H1 (cell line): ENCODE measurements around the gene RPRML. TPM values are rescaled to one million over a fixed set of nuclear protein-coding genes. Genes with fewer than 3 reads are reported as not detected.

Experiments
- CTCF ChIA-PET: fragments of 300-600 bp; sonication (Branson Sonifier 250); formaldehyde crosslinking; loops from one replicate; lab custom pipeline; 2021; ENCODE audit not compliant: partially characterized antibody; lab: Charles Lee
- POLR2A ChIA-PET: fragments of 300-600 bp; sonication (Branson Sonifier 250); formaldehyde crosslinking; loops from one replicate; lab custom pipeline; 2021; ENCODE audit warnings: inconsistent platforms; ENCODE audit not compliant: partially characterized antibody; lab: Charles Lee
- DNase-seq, 2 experiments: peaks; one replicate each; pipeline versions ENCODE4 v3.0.0 to v3.0.0-alpha.2; 2010 to 2022; ENCODE audit warnings: low spot score in 2 of 2, low read depth in 1 of 2, mixed read lengths in 1 of 2
- FAIRE-seq: peaks from 2 replicates; lab custom pipeline; 2011; peaks lifted over from hg19 to GRCh38; lab: Jason Lieb, UNC
- H2AFZ ChIP-seq: 2 replicates; pipeline ENCODE4 v1.8.1; 2012; ENCODE audit warnings: low read length, inconsistent platforms
- H2AK5ac ChIP-seq: 2 replicates; pipeline ENCODE4 v1.6.1; 2013; ENCODE audit warnings: low read depth, low read length
- H2BK120ac ChIP-seq: replicated peaks from 2 replicates; pipeline ENCODE3; 2013; ENCODE audit warnings: low read depth, low read length, inconsistent platforms
- H2BK12ac ChIP-seq: 2 replicates; pipeline ENCODE4 v1.6.1; 2013; ENCODE audit warnings: low read depth, low read length
- H2BK15ac ChIP-seq: 2 replicates; pipeline ENCODE4 v1.6.1; 2013; ENCODE audit warnings: low read length
- H2BK20ac ChIP-seq: 2 replicates; pipeline ENCODE4 v1.6.1; 2013; ENCODE audit warnings: low read length
- H2BK5ac ChIP-seq: 2 replicates; pipeline ENCODE4 v1.6.1; 2013; ENCODE audit warnings: low read depth, low read length
- H3K14ac ChIP-seq: 2 replicates; pipeline ENCODE4 v1.6.1; 2013; ENCODE audit warnings: inconsistent platforms; ENCODE audit not compliant: insufficient read length
- H3K18ac ChIP-seq: 2 replicates; pipeline ENCODE4 v1.6.1; 2013; ENCODE audit warnings: low read length; ENCODE audit errors: extremely low read depth
- H3K23ac ChIP-seq: 2 replicates; pipeline ENCODE4 v1.6.1; 2013; ENCODE audit warnings: inconsistent platforms; ENCODE audit not compliant: insufficient read length
- H3K23me2 ChIP-seq: 2 replicates; pipeline ENCODE4 v1.6.1; 2013; ENCODE audit warnings: low read depth, low read length
- H3K27ac ChIP-seq: 2 replicates; pipeline ENCODE4 v1.6.1; 2011; ENCODE audit warnings: low read depth, low read length, inconsistent platforms
- H3K27me3 ChIP-seq, 4 experiments: replicated peaks in 1 of 4; 1 replicate in 1 of 4; 2 replicates in 3 of 4; pipeline versions ENCODE4 v1.6.1 to v1.8.1; 2011 to 2013; ENCODE audit warnings: low read length in 3 of 4, mild to moderate bottlenecking in 3 of 4, inconsistent platforms in 2 of 4, mixed read lengths in 2 of 4, moderate library complexity in 1 of 4; ENCODE audit not compliant: control insufficient read depth in 3 of 4, insufficient read depth in 3 of 4; ENCODE audit errors: extremely low read depth in 1 of 4
- H3K36me3 ChIP-seq, 4 experiments: 2 replicates each; pipeline versions ENCODE4 v1.6.1 to v1.8.1; 2011 to 2013; ENCODE audit warnings: mild to moderate bottlenecking in 4 of 4, low read length in 3 of 4, moderate library complexity in 2 of 4, control low read depth in 1 of 4, inconsistent platforms in 1 of 4; ENCODE audit not compliant: insufficient read depth in 4 of 4, control insufficient read depth in 2 of 4
- H3K4ac ChIP-seq: replicated peaks from 2 replicates; pipeline ENCODE3; 2013; ENCODE audit warnings: low read length, low read depth, mixed read lengths, inconsistent platforms; ENCODE audit not compliant: insufficient read length
- H3K4me1 ChIP-seq, 4 experiments: replicated peaks in 1 of 4; 1 replicate in 1 of 4; 2 replicates in 3 of 4; pipeline versions ENCODE4 v1.6.1 to v1.8.1; 2011 to 2013; ENCODE audit warnings: low read length in 3 of 4, inconsistent platforms in 2 of 4, mixed read lengths in 1 of 4; ENCODE audit not compliant: insufficient read depth in 4 of 4, control insufficient read depth in 3 of 4
- H3K4me2 ChIP-seq, 2 experiments: 2 replicates each; pipeline versions ENCODE4 v1.6.1 to v1.8.1; 2011 to 2013; ENCODE audit warnings: low read depth in 2 of 2, low read length in 2 of 2, control low read depth in 1 of 2, inconsistent platforms in 1 of 2, mild to moderate bottlenecking in 1 of 2; ENCODE audit not compliant: insufficient read depth in 1 of 2
- H3K4me3 ChIP-seq, 4 experiments: fragments of 200-600, 300-600 bp in 1 of 4; sonication (generic), shearing (Covaris generic), sonication (Bioruptor Twin) in 1 of 4; 2 replicates each; pipeline versions ENCODE4 v1.5.1 to v1.8.1; 2011 to 2016; ENCODE audit warnings: low read length in 4 of 4, low read depth in 3 of 4, control low read depth in 2 of 4, inconsistent platforms in 2 of 4, mild to moderate bottlenecking in 2 of 4, mixed read lengths in 1 of 4, moderate library complexity in 1 of 4; ENCODE audit not compliant: insufficient read depth in 2 of 4; ENCODE audit errors: extremely low read depth in 1 of 4
- H3K56ac ChIP-seq: replicated peaks from 2 replicates; pipeline ENCODE3; 2013; ENCODE audit warnings: low read depth, mild to moderate bottlenecking, mixed read lengths, low read length, inconsistent platforms; ENCODE audit not compliant: insufficient read length
- H3K79me1 ChIP-seq: 2 replicates; pipeline ENCODE4 v1.6.1; 2013; ENCODE audit warnings: low read depth, low read length, control low read depth
- H3K79me2 ChIP-seq, 2 experiments: 2 replicates each; pipeline versions ENCODE4 v1.6.1 to v1.8.1; 2012 to 2013; ENCODE audit warnings: low read length in 2 of 2, mild to moderate bottlenecking in 2 of 2, inconsistent platforms in 1 of 2; ENCODE audit not compliant: insufficient read depth in 2 of 2, control insufficient read depth in 1 of 2
- H3K9ac ChIP-seq, 4 experiments: replicated peaks in 1 of 4; 1 replicate in 1 of 4; 2 replicates in 3 of 4; pipeline versions ENCODE4 v1.6.1 to v1.8.1; 2011 to 2013; ENCODE audit warnings: low read depth in 3 of 4, low read length in 3 of 4, control low read depth in 2 of 4, mild to moderate bottlenecking in 2 of 4, moderate library complexity in 2 of 4, inconsistent platforms in 1 of 4; ENCODE audit errors: extremely low read depth in 1 of 4
- H3K9me3 ChIP-seq, 2 experiments: 2 replicates each; pipeline versions ENCODE4 v1.6.1 to v1.8.1; 2012 to 2013; ENCODE audit warnings: mild to moderate bottlenecking in 2 of 2, moderate library complexity in 2 of 2, control low read depth in 1 of 2, inconsistent platforms in 1 of 2, low read depth in 1 of 2, low read length in 1 of 2, mixed read lengths in 1 of 2; ENCODE audit not compliant: insufficient read depth in 2 of 2
- H4K20me1 ChIP-seq, 2 experiments: replicated peaks in 1 of 2; 2 replicates each; pipeline versions ENCODE3 to v1.8.1; 2011 to 2013; ENCODE audit warnings: inconsistent platforms in 2 of 2, low read length in 2 of 2, mild to moderate bottlenecking in 1 of 2; ENCODE audit not compliant: insufficient read depth in 2 of 2, control insufficient read depth in 1 of 2
- H4K5ac ChIP-seq: 2 replicates; pipeline ENCODE4 v1.6.1; 2013; ENCODE audit warnings: low read length, low read depth, mixed read lengths, inconsistent platforms; ENCODE audit not compliant: insufficient read length
- H4K8ac ChIP-seq: 2 replicates; pipeline ENCODE4 v1.8.0; 2013; ENCODE audit warnings: mild to moderate bottlenecking, moderate library complexity, low read length, inconsistent platforms; ENCODE audit not compliant: insufficient read depth; ENCODE audit errors: extremely low read depth
- H4K91ac ChIP-seq: replicated peaks from 2 replicates; pipeline ENCODE3; 2013; ENCODE audit warnings: low read length, mixed read lengths, inconsistent platforms; ENCODE audit not compliant: insufficient read length
- ASH2L ChIP-seq: fragments of 200-600, 300-600 bp; sonication (generic); IDR thresholded peaks from one replicate; pipeline ENCODE4 v1.7.1; 2017; ENCODE audit warnings: low read length
- KDM4A ChIP-seq: IDR thresholded peaks from one replicate; pipeline ENCODE4 v1.7.1; 2012; ENCODE audit warnings: low read depth, mild to moderate bottlenecking, moderate library complexity, low read length, inconsistent platforms; ENCODE audit not compliant: severe bottlenecking
- RBBP5 ChIP-seq: IDR thresholded peaks from 2 replicates; pipeline ENCODE4 v1.7.1; 2012; ENCODE audit warnings: low read depth, mild to moderate bottlenecking, inconsistent platforms, low read length, moderate library complexity, borderline replicate concordance
- WGBS, 2 experiments: shearing (Covaris generic) in 1 of 2; methylation state at CpG; one replicate each; pipeline versions ENCODE4 v1.1.6 to v1.1.7; 2013 to 2015; ENCODE audit warnings: low lambda C conversion rate in 2 of 2, mixed read lengths in 2 of 2, inconsistent platforms in 1 of 2, low coverage in 1 of 2, missing lambda C conversion rate in 1 of 2; ENCODE audit not compliant: insufficient replicate concordance in 2 of 2, insufficient coverage in 1 of 2, insufficient read length in 1 of 2; ENCODE audit errors: extremely low coverage in 1 of 2, missing lambda C conversion rate in 1 of 2; 5-methylcytosine and 5-hydroxymethylcytosine counted together
- polyA plus RNA-seq, 7 experiments: library from polyadenylated mRNA; depleted of rRNA in 3 of 7; stranded (reverse) in 5 of 7; unstranded in 2 of 7; fragments of >200 nt in 5 of 7; fragments of 200-250 nt in 2 of 7; gene quantifications; 1 replicate in 5 of 7; 2 replicates in 1 of 7; 4 replicates in 1 of 7; pipeline versions ENCODE4 v1.2.1 to v1.2.3, GENCODE V29; 2011 to 2013; ENCODE audit warnings: missing spikeins in 2 of 7, mixed read lengths in 2 of 7
- total RNA-seq: library from RNA; stranded (reverse); fragmentation: NEBNext Ultra II Directional; extraction: Animal tissue kit (Norgen Biotek cat#: 25700); gene quantifications from 2 replicates; pipeline ENCODE4 v1.2.1, GENCODE V29; 2021

The RPRML gene
- total and polyA plus RNA-seq, 2 of the 8 experiments (the other 6 are each of a cell fraction or from before 2014, with no cell fraction given): 3.5 to 5.5 TPM

DNA sequence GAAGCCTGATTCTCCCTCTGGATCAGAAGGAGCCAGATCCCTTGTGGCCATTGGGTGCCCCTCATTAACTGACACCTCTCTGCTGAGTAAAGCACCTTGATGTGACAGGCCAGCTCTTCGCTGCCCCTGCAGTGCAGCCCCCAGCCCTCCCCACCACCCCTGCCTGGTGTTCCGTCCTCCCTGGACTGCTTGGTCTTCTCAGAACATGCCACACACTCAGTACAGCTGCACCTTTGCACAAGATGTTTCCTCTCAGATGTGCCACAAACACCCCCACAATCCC lies 35.9 kb downstream of the RPRML start:
- H2AK5ac ChIP-seq: no peak overlapping the region; the same call in 1 of the 2 replicates
- H2BK12ac ChIP-seq: no peak overlapping the region
- peak overlapping the region; percentile 47 for H3K4ac ChIP-seq
- no peaks in the 10 kb centered on the region for H3K27me3 ChIP-seq
- no peak overlapping the region for H3K4me3 ChIP-seq
- 0 out of 2 replicates have a peak overlapping the region, but pooled peaks have one; percentile 23 for H2BK5ac ChIP-seq
- peak overlapping the region; percentile 54; the same call in 1 of the 2 replicates for H3K18ac ChIP-seq
- H4K91ac ChIP-seq: no peak overlapping the region
- no peaks in the 10 kb centered on the region for H3K79me2 ChIP-seq
- no peak overlapping the region for H2BK120ac ChIP-seq
- 0 out of 2 replicates have a peak overlapping the region, but pooled peaks have one; percentile 26 for H4K8ac ChIP-seq
- ChIA-PET CTCF (interaction anchor here (0.7 to 10.0 kb wide), 45 partner anchors 8 to 1104 kb away, joined by 3 to 154 read pairs (median 8); no protein-coding TSS in a partner anchor), POLR2A (interaction anchor here (0.9 to 3.8 kb wide), 16 partner anchors 9 to 116 kb away, joined by 3 to 24 read pairs (median 3); partner anchors contain the start of genes RPRML and WNT9B)
- H3K9ac ChIP-seq: no peak overlapping the region
- TF ChIP-seq ASH2L: peak; percentile 29
- no peak for TF ChIP-seq KDM4A
- no peak for TF ChIP-seq RBBP5
- H3K4me1 ChIP-seq: peaks cover 6 to 16% (median 9%) of the 10 kb centered on the region in 4 experiments
- H4K20me1 ChIP-seq: peaks cover 0 to 3% of the 10 kb centered on the region in 2 experiments
- H3K56ac ChIP-seq: no peak overlapping the region
- DNase-seq (no peak), FAIRE-seq (no peak)
- peak overlapping the region in 1 of 2 experiments; percentile 12; a peak in 1 of 4 replicates for H3K4me2 ChIP-seq
- H3K23me2 ChIP-seq: no peaks in the 10 kb centered on the region
- 100% methylated on average over 2 of the region's 2 CpGs; no CpG with 5 or more reads in 1 of the 2 experiments for WGBS, 2 experiments
- H2BK20ac ChIP-seq: no peak overlapping the region
- H4K5ac ChIP-seq: no peak overlapping the region
- H3K23ac ChIP-seq: no peak overlapping the region
- H2AFZ ChIP-seq: no peak overlapping the region
- no peak overlapping the region for H3K14ac ChIP-seq
- no peak overlapping the region for H3K27ac ChIP-seq
- no peaks in the 10 kb centered on the region for H3K79me1 ChIP-seq
- peaks cover 8 to 18% (median 12%) of the 10 kb centered on the region in 4 experiments; a peak in 5 of 8 replicates for H3K36me3 ChIP-seq
- peak overlapping the region; percentile 83; the same call in 1 of the 2 replicates for H2BK15ac ChIP-seq
- no peaks in the 10 kb centered on the region for H3K9me3 ChIP-seq
